Activated CD4-positive, alpha-beta T cell treated with anti-CD3 and anti-CD28 coated beads, Interleukin-2, amount 10 ng/mL, durations not matched to agents 24 days and 14 days (primary cell): Measurements from ENCODE around the gene ARMC3. TPM values are rescaled to one million over a fixed set of nuclear protein-coding genes. Genes with fewer than 3 reads are reported as not detected.

Experiments
- DNase-seq: peaks from one replicate; pipeline ENCODE4 v3.0.0; 2022
- H3K27ac Mint-ChIP-seq: one replicate; pipeline ENCODE4 v1.8.0; 2022; ENCODE audit warnings: mild to moderate bottlenecking, mixed read lengths
- H3K27me3 Mint-ChIP-seq: one replicate; pipeline ENCODE4 v1.8.0; 2022; ENCODE audit warnings: mixed read lengths
- H3K36me3 Mint-ChIP-seq: one replicate; pipeline ENCODE4 v1.8.0; 2022; ENCODE audit warnings: low read depth, mild to moderate bottlenecking, mixed read lengths
- H3K4me1 Mint-ChIP-seq: one replicate; pipeline ENCODE4 v1.8.0; 2021; ENCODE audit warnings: mixed read lengths
- H3K4me3 Mint-ChIP-seq: one replicate; pipeline ENCODE4 v1.8.0; 2022; ENCODE audit warnings: mild to moderate bottlenecking, moderate library complexity, mixed read lengths
- H3K9me3 Mint-ChIP-seq: one replicate; pipeline ENCODE4 v1.8.0; 2021; ENCODE audit warnings: mixed read lengths
- intact Hi-C: fragments of 100-400 bp; cut with micrococcal nuclease; formaldehyde crosslinking; loops from one replicate; pipeline ENCODE4 v1.15.1; 2023
- total RNA-seq: library from RNA; stranded (reverse); gene quantifications from 2 replicates; pipeline ENCODE4 v1.2.3, GENCODE V29; 2022

The ARMC3 gene
- total RNA-seq, 1 donor from 2014 or later, result not detected

DNA sequence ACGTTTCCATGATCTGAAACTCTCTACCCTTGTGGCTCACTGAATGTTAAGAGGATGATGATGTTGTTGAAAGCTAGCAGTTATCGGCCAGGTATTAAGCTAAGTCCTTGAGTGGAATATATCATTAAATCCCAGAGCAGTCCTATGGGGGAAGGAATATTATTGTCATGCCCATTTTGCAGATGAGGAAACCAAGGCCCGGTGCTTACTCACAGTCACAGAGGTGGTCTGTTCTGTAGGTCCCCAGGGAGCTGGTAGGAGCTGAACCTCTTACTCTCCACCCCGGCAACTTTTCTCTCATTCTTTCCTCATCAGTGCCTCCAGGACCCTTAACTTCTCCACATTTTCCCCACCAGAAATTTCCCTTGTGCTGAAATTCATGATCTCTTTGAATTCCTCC is 62.6 kb downstream of the ARMC3 start:
- H3K36me3 Mint-ChIP-seq, result no peaks in the 10 kb centered on the region
- peaks cover 8% of the 10 kb centered on the region for H3K4me1 Mint-ChIP-seq
- DNase-seq, result no peak
- no peak overlapping the region for H3K4me3 Mint-ChIP-seq
- intact Hi-C loops, result no loop called here
- no peak overlapping the region for H3K27ac Mint-ChIP-seq
- peaks cover 27% of the 10 kb centered on the region for H3K27me3 Mint-ChIP-seq
- H3K9me3 Mint-ChIP-seq, result no peaks in the 10 kb centered on the region

DNA sequence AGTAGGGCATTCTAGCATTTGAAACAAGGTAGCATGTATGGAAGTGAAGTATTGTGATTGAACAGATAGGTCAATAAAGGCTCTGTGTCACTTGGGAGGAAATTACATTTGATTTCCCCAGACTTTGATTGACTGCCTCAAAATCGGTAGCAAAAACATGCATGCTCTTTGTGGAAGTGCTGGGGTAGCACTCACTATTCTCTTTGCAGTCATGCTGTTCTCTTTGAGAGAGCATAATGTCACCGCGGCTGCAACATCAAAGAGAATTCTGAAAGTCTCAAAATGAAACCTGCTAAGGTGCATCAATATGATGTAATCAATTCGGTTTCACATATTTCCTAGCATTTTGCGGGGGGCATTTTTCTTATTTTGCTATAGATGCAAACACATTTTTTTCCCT is 64.2 kb downstream of the ARMC3 start:
- no peak overlapping the region for H3K27ac Mint-ChIP-seq
- no peaks in the 10 kb centered on the region for H3K9me3 Mint-ChIP-seq
- peaks cover 35% of the 10 kb centered on the region for H3K27me3 Mint-ChIP-seq
- peak; percentile 83 for DNase-seq
- intact Hi-C loops, result no loop called here
- H3K36me3 Mint-ChIP-seq, result no peaks in the 10 kb centered on the region
- no peak overlapping the region for H3K4me3 Mint-ChIP-seq
- peaks cover 8% of the 10 kb centered on the region for H3K4me1 Mint-ChIP-seq

DNA sequence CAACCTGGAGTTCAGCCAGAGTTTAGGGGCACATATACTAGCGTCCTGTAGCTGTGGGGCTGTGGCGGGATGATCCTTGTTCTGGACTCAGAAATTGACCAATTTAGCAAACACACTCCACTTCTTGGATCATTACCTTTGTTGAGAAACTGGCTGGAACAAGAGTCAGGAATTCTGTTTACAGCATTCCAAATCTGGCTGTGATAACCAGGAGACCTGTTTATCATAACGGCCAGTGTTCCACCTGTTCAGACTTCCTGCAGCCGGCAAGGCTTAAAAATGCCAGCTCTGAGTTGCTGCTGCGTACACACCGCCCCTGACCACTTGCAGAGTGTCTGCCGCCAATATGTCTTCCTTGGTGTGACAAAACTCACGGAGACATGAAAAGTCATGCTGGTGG is 64.8 kb downstream of the ARMC3 start:
- Mint-ChIP-seq H3K27ac (no peak overlapping the region), H3K4me3 (no peak overlapping the region), H3K9me3 (no peaks in the 10 kb centered on the region), H3K27me3 (peaks cover 35% of the 10 kb centered on the region), H3K36me3 (no peaks in the 10 kb centered on the region), H3K4me1 (peaks cover 8% of the 10 kb centered on the region)
- intact Hi-C loops, result no loop called here
- DNase-seq, result no peak

DNA sequence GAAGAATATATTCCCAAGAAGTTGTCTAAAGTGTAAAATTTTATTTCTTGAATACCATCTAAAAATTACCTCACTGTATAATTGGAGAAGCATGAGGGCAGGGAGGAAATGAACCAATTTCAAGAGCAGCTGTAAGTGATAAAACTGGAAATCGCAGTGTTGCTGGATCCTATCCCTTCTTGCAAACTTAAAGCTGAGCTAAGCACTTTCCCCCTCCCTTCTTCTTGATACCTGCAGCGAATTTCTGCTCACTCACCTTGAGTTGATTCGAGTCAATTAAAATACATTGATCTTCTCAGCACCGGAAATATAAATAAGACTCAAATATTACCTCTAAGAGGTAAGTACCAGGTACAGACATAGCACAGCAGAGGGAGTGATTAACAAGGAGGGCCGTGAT is 65.5 kb downstream of the ARMC3 start:
- Mint-ChIP-seq H3K4me1 (peaks cover 8% of the 10 kb centered on the region), H3K27ac (no peak overlapping the region), H3K27me3 (peaks cover 32% of the 10 kb centered on the region), H3K4me3 (no peak overlapping the region), H3K9me3 (no peaks in the 10 kb centered on the region), H3K36me3 (no peaks in the 10 kb centered on the region)
- intact Hi-C loops, result no loop called here
- DNase-seq, result no peak

DNA sequence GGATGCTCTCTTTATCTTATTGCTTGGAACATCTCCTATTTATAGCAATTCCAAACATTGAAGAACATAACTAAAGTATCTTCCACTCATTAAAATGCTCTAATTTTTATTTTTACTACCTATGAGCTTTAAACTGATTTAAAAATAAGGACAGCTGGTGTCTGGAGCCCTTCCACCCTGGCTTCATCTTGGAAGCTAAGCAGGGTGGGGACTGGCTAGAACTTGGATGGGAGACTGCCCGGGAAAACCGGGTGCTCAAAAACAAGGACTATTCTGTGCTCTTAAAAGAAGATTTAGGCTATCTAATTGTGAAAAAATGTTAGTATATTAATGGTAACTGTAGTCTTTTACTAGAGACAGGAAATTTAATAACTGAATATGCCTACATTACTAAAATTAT is 69.2 kb downstream of the ARMC3 start:
- peaks cover 1% of the 10 kb centered on the region for H3K4me1 Mint-ChIP-seq
- no peaks in the 10 kb centered on the region for H3K36me3 Mint-ChIP-seq
- intact Hi-C loops, result no loop called here
- no peak for DNase-seq
- peaks cover 22% of the 10 kb centered on the region for H3K27me3 Mint-ChIP-seq
- no peaks in the 10 kb centered on the region for H3K9me3 Mint-ChIP-seq
- no peak overlapping the region for H3K27ac Mint-ChIP-seq
- H3K4me3 Mint-ChIP-seq, result no peak overlapping the region

DNA sequence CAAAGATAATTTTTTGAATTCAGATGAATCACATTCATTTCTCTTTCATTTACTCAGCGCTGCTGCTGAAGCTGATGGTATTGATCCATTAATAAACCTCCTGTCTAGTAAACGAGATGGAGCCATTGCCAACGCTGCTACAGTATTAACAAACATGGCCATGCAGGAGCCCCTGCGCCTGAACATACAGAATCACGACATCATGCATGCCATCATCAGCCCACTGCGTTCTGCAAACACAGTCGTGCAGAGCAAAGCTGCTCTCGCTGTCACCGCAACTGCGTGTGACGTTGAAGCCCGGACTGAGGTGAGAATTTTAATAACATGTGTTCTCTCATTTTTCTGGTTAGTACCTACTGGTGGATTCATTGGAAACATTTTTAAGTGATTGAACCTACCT is 70.2 kb downstream of the ARMC3 start:
- Mint-ChIP-seq H3K4me1 (no peaks in the 10 kb centered on the region), H3K27ac (no peak overlapping the region), H3K36me3 (no peaks in the 10 kb centered on the region), H3K27me3 (peaks cover 28% of the 10 kb centered on the region), H3K4me3 (no peak overlapping the region), H3K9me3 (no peaks in the 10 kb centered on the region)
- no peak for DNase-seq
- intact Hi-C loops, result no loop called here

DNA sequence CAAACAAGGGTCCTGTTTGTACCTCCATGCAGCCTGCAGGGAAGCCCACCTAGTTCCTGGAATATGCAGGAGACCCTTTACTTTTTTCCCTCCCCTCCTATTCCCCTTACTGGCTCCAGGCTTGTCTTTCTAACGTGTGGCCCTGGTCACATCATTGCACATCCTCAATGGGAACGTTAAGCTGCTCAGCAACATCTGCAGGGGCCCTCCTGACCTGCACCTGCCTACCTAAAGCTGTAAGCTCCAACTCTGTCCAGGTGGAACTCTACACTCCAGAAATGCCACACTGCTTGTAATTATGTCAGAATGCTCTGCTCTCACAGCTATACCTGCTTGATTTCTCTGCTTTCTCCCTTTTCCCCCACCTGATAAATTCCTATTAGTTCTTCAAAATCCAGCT is 72.1 kb downstream of the ARMC3 start:
- DNase-seq, result no peak
- Mint-ChIP-seq H3K9me3 (no peaks in the 10 kb centered on the region), H3K27me3 (peaks cover 28% of the 10 kb centered on the region), H3K4me3 (no peak overlapping the region), H3K4me1 (no peaks in the 10 kb centered on the region), H3K36me3 (no peaks in the 10 kb centered on the region), H3K27ac (no peak overlapping the region)
- intact Hi-C loops, result no loop called here

DNA sequence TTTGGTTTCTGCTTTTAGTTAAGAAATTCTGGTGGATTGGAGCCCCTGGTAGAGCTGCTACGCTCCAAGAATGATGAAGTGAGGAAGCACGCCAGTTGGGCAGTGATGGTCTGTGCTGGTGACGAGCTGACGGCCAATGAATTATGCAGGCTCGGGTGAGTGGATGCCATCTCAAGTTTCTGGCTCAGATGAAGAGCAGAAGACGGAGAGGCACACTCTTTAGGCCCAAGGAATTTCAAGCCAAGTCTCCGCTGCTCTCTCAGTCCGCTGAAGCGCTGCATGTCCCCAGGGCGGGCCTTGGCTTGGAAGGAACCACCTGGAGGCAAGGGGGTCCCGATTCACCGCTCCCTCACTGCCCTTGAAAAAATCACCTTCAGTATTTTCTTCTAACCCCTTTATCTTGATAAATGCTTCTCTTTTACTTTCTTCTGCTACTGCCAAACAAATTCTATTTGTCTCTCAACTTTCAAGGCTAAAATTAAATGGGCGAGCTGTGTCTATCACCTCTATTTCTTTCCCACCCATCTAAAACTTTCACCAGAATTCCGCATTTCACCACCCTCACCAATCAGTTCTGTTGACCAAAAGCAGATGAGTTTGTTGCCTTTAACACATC is 74.2 kb downstream of the ARMC3 start:
- intact Hi-C loops, result no loop called here
- DNase-seq, result no peak
- Mint-ChIP-seq H3K4me1 (no peaks in the 10 kb centered on the region), H3K4me3 (no peak overlapping the region), H3K36me3 (no peaks in the 10 kb centered on the region), H3K27ac (no peak overlapping the region), H3K9me3 (no peaks in the 10 kb centered on the region), H3K27me3 (peaks cover 25% of the 10 kb centered on the region)

DNA sequence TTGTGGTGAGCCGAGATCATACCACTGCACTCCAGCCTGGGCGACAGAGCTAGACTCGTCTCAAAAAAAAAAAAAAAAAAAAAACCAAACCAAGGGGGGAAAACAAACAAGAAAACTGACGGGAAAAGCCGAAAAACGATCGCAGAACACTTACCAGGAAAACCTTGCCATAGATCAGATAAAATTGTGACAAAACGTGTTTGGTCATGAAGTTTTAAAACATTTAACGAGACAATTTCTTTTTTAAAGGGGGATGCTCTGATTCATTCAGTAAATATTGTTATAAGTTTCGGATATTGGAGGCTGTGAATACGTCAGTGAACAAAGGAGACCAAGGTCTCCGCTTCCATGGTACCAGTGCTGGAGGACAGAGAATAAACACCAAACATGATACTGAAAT is 77.3 kb downstream of the ARMC3 start:
- no peaks in the 10 kb centered on the region for H3K36me3 Mint-ChIP-seq
- intact Hi-C loops, result no loop called here
- no peak overlapping the region for H3K27ac Mint-ChIP-seq
- H3K4me1 Mint-ChIP-seq, result no peaks in the 10 kb centered on the region
- DNase-seq, result no peak
- H3K27me3 Mint-ChIP-seq, result peaks cover 26% of the 10 kb centered on the region
- H3K4me3 Mint-ChIP-seq, result no peak overlapping the region
- H3K9me3 Mint-ChIP-seq, result no peaks in the 10 kb centered on the region

DNA sequence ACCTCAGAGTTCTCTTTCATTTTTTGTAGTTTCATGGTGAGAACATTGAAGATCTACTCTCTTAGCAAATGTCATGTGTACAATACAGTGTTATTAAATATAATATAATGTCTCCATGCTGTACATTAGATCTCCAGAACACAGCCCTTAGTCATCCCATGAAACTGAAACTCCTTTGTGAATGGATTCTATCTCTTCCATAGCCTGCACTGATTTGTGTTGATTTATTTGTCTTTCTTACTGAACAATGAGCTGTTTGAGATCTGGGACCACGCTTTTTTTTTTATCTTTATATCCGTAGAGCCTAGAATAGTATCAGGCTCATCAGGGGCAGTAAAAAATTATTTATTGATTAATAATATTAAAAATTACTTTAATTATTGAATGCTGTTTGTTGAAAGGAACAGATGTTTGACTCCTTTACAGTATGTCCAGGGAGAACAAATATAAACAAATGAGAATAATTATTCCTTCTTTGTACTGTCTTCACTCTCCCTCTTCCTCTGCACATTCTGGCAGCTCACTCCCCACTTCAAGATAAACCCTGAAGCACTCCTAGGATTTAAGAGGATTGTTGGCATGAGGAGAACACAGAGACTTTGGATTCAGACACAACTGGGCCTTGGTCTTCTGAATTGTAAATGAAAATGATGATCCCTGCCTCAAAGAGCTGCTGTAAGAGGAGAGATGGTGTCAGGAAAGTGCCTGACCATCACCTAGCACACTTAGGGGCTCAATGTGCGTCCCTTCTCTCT is 85.9 kb downstream of the ARMC3 start:
- no peaks in the 10 kb centered on the region for H3K9me3 Mint-ChIP-seq
- intact Hi-C loops, result no loop called here
- H3K4me3 Mint-ChIP-seq, result no peak overlapping the region
- peaks cover 18% of the 10 kb centered on the region for H3K27me3 Mint-ChIP-seq
- H3K27ac Mint-ChIP-seq, result no peak overlapping the region
- H3K4me1 Mint-ChIP-seq, result no peaks in the 10 kb centered on the region
- H3K36me3 Mint-ChIP-seq, result no peaks in the 10 kb centered on the region
- no peak for DNase-seq

DNA sequence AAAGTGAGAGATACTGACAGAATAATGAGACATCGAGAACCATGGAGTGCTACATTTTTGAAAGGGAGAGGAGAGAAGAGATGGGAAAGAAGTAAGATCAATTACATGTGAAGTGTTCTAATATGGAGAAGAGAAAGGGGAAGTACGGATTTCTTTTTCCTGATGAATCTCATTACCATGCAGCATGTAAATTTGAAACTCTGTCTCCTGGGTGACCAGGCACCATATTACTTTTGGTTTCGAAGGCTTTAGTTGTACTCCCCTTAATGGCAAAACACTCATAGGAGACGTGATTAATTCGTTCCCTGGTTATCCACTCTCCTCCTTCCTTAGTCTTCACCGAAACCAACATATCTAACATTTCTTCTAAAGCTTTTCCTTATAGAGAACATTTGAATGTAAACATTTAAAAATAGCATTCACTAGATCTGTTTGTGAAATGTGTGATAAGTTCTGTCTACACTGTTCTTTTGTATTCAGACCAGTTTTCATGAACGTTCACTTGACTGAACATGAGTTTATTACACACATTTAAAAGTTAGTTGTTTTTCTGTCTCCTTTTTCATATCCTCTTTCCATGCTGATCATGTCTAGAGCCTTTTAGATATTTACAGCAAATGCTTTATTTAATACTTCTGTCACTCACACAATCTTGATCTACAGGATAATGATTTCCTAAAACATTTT is 87.3 kb downstream of the ARMC3 start:
- no peak overlapping the region for H3K4me3 Mint-ChIP-seq
- H3K4me1 Mint-ChIP-seq, result no peaks in the 10 kb centered on the region
- DNase-seq, result no peak
- H3K27ac Mint-ChIP-seq, result no peak overlapping the region
- peaks cover 15% of the 10 kb centered on the region for H3K27me3 Mint-ChIP-seq
- no peaks in the 10 kb centered on the region for H3K9me3 Mint-ChIP-seq
- H3K36me3 Mint-ChIP-seq, result no peaks in the 10 kb centered on the region
- intact Hi-C loops, result no loop called here

DNA sequence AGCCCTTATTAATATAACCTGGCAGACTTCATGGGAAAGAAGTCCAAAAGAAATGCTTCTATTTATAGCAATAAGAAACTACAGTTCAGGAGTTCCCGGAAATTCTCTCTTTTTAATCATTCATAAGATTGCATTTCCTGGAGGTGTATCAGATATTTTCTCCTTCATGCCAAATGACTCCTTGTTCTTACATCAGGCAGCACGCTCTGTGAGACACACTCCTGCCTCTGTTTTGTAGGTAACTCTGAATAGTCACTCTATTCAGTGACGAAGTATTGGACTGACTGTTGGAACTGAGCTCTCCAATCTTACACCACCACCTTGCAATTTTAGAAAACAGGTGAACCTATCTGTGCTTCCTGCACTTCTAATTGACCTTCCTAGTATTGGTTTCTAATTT is 88.8 kb downstream of the ARMC3 start:
- H3K4me1 Mint-ChIP-seq, result no peaks in the 10 kb centered on the region

DNA sequence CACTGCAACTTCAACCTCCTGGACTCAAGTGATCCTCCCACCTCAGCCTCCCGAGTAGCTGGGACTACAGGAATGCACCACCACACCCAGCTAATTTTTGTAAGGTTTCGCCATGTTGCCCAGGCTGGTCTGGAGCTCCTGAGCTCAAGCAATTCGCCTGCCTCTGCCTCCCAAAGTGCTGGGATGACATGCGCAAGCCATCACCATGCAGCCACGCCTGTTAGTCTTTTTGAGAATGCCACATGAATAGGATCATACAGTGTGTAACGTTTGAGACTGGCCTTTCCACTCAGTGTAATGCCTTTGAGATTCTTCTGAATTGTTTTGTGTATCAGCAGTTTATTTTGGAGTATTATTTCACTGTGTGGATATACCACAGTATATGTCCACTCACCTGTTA is 91.8 kb downstream of the ARMC3 start:
- intact Hi-C loops, result no loop called here
- Mint-ChIP-seq H3K36me3 (no peaks in the 10 kb centered on the region), H3K27ac (no peak overlapping the region), H3K9me3 (peaks cover 4% of the 10 kb centered on the region), H3K4me1 (no peaks in the 10 kb centered on the region), H3K27me3 (peaks cover 21% of the 10 kb centered on the region), H3K4me3 (no peak overlapping the region)
- no peak for DNase-seq

More for the DNA sequence above, 88.8 kb downstream of the ARMC3 start:
- peaks cover 17% of the 10 kb centered on the region for H3K27me3 Mint-ChIP-seq
- H3K9me3 Mint-ChIP-seq, result no peaks in the 10 kb centered on the region
- DNase-seq, result no peak
- H3K36me3 Mint-ChIP-seq, result no peaks in the 10 kb centered on the region
- H3K27ac Mint-ChIP-seq, result no peak overlapping the region
- intact Hi-C loops, result no loop called here
- H3K4me3 Mint-ChIP-seq, result no peak overlapping the region

DNA sequence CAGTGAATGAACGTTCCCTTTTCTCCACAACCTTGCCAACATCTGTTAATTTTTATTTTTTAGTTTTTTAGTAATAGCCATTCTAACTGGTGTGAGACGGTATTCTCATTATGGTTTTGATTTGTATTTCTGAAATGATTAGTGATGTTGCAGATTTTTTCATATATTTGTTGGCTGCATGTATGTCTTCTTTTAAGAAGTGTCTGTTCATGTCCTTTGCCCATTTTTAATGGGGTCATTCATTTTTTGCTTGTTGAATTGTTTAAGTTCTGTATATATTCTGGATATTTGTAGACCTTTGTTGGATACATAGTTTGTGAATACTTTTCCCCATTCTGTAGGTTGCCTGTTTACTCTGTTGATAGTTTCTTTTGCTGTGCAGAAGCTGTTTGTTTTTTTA is 93.6 kb downstream of the ARMC3 start:
- Mint-ChIP-seq H3K27ac (no peak overlapping the region), H3K27me3 (peaks cover 21% of the 10 kb centered on the region), H3K36me3 (no peaks in the 10 kb centered on the region), H3K9me3 (peaks cover 4% of the 10 kb centered on the region), H3K4me3 (no peak overlapping the region), H3K4me1 (no peaks in the 10 kb centered on the region)
- intact Hi-C loops, result no loop called here
- no peak for DNase-seq
